OCI-LY3 (cell line): ENCODE results near the gene C10orf53.

Experiments used
- EZH2phosphoT487 ChIP-seq: fragments of 200-600 bp; shearing (Covaris generic); IDR thresholded peaks from 2 replicates; pipeline ENCODE4 v1.6.1; 2018; ENCODE audit warnings: antibody characterized with exemption, mixed run types, low read depth
- TF ChIP-seq, protein P1 (sequence below): fragments of 200-600, 300-600 bp; sonication (generic); IDR thresholded peaks from 2 replicates; pipeline ENCODE4 v1.5.1; 2014; ENCODE audit warnings: antibody characterized with exemption, low read length, low read depth

DNA sequence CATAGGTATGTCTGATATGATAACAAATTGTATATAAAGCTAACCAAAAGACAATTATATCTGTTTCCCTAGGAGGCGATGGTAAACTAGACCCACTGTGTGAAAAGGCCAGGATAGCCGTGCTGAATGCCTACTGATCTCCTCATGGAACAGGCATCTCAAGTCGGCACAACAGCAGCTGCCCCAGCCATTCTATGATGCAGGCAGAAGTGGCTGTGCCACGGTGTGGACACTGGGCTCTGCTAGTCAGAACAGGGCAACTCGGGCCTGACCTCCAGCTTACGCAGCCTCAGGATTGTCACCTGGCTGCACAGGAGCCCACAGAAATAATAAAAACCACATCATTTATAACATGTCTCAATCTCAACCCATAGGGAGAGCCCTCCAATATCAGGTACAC is 15.0 kb downstream of the C10orf53 start:
- TF ChIP-seq, protein P1, sequence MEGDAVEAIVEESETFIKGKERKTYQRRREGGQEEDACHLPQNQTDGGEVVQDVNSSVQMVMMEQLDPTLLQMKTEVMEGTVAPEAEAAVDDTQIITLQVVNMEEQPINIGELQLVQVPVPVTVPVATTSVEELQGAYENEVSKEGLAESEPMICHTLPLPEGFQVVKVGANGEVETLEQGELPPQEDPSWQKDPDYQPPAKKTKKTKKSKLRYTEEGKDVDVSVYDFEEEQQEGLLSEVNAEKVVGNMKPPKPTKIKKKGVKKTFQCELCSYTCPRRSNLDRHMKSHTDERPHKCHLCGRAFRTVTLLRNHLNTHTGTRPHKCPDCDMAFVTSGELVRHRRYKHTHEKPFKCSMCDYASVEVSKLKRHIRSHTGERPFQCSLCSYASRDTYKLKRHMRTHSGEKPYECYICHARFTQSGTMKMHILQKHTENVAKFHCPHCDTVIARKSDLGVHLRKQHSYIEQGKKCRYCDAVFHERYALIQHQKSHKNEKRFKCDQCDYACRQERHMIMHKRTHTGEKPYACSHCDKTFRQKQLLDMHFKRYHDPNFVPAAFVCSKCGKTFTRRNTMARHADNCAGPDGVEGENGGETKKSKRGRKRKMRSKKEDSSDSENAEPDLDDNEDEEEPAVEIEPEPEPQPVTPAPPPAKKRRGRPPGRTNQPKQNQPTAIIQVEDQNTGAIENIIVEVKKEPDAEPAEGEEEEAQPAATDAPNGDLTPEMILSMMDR: no peak
- no peak for TF ChIP-seq EZH2phosphoT487
